Stimulated activated CD4-positive, alpha-beta T cell treated with anti-CD3 and anti-CD28 coated beads, Interleukin-15, amount 100 ng/mL, for 24 hours (primary cell): ENCODE measurements around the gene MED13L.

Source experiments
- DNase-seq: peaks from one replicate; pipeline ENCODE4 v3.0.0-alpha.2; 2020

Gene MED13L

GRCh38 chr12:115957686-115958290 is 319.7 kb downstream of the MED13L start:
- DNase-seq, result no peak

- no peak for DNase-seq
These were observed 320.8 kb downstream of the MED13L start for GRCh38 chr12:115956659-115957058.

DNA sequence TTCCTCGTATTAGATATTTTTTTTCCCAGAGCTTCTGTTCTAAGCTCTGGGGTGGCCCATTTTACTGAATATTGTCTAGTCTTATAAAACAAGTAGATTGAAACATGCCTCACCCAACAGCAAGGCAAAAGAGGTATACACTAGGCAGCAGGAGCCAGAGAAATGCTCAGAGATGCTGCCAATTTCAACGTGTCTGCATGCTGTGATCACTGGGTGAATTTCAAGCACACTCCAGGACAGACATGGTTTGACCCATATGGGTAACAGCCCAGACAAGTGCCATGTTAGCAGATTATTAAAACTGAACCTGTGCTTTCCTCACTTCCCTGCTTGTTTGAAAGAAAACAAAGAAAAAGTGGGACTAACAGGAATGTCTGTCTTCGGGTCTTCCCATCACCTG is 321.3 kb downstream of the MED13L start:
- no peak for DNase-seq

DNA sequence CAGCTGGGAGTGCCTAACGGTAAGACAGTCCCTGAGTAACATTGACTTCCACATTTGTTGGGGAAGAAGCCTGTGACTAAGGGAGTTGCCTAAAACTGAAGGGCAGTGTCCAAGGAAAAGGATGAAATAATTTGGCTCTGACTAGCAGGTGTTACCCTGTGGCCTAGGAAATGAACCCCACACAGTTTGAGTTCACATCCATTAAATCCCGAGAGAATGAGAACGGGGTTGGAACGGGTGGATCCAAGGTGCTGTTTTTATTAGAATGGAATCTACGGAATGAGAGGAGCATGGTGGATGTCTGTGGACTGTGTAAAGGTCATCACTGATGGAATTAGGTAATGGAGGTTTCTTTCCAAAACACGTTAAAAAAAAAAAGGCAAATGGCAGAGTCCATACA is 324.0 kb downstream of the MED13L start:
- DNase-seq, result no peak

- no peak for DNase-seq
These were observed 324.5 kb downstream of the MED13L start for GRCh38 chr12:115953031-115953430.

- DNase-seq, result no peak
These were observed 326.5 kb downstream of the MED13L start for GRCh38 chr12:115950959-115951358.

- DNase-seq, result no peak
These were observed 327.8 kb downstream of the MED13L start for GRCh38 chr12:115949675-115950074.

DNA sequence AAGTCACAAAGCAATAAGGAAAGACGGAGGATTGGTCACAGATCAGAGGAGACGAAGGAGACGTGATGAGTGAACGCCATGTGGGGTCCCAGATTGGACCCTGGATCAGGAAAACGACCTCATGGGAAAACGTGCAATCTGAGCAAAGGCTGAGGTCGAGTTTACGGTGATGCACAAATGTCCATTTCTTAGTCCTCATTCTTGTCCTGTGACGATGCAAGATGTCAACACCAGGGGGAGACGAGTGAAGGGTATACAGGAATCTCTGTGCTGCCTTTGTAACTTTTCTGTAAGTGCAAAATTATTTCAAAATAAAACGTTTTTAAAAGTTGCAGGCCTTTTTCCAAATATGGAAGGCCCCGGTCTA is 329.8 kb downstream of the MED13L start:
- no peak for DNase-seq

DNA sequence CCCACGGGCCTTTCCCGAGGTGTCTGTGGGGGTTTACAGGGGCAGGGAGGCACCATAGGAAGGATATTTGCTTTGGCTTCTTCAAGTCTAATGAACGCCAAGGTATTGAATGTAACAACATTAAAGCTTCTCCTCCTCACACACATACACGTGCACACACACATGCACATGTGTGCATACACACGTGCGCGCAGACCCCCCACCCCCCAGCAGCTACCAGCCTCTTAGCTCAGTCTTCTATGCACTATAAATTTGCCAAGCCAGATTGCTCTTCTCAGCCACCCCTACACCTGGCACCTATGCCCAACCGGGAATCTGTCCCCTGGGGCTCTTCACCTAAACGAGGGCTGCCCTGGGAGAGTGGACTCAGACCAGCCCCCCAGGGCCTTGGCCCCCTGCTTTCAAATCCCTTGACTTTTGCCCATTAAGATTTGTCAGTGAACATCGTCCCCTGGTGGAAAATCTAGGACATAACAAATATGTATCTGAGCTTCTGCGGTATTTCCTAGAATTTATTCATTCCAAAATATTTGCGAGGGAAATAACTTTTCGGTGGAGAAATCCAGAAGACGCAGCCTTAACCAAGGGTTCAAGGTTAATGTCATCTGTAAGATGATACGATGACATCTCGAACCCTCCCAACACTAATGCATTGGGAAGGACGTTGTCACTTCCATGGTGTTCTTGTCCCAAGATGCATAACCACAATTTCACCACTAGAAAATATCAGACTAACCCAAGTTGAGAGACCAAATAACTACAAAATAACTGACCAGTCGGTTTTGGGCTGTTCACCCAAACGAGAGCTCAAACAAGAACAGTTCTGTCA is 330.4 kb downstream of the MED13L start:
- DNase-seq, result no peak

DNA sequence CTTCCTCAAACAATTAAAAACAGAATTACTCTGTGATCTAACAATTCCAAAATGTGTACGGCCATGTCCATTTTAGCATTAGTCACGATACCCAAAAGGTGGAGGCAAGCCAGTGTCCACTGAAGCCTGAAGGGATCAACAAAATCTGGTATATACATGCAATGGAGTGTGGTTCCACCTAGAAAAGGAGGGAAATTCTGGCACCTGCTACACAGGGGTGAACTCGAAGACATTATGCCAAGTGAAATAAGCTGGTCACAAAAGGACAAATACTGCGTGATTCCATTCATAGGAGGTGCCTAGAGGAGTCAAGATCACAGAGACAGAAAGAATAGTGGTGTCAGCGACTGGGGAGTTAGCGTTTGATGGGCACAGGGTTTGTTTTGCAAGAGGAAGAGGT is 331.4 kb downstream of the MED13L start:
- no peak for DNase-seq

- no peak for DNase-seq
These were observed 332.0 kb downstream of the MED13L start for GRCh38 chr12:115945491-115945885.

DNA sequence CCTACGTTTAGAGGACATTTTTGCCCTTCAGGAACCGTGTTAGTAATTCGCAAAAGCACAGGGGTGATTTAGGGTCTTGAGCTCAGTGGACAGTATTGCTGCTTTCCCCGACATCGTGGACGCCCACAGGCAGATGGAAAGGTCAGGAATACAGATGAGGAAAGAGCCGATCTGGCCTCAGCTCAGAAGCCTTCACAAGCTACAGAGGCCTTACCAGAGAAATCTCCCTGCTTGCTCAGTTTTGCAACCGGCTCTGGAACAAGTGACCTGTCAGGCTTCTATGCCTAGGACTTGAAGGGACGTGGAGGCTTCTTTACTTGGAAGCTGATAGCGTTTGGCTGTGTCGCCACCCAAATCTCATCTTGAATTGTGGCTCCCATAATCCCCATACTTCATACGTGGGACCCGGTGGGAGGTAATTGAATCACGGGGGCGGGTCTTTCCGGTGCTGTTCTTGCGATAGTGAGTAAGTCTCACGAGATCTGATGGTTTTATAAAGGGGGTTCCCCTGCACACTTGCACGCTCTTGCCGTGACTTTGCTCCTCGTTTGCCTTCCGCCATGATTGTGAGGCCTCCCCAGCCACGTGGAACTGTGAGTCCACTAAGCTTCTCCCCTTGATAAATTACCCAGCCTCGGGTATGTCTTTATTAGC is 332.5 kb downstream of the MED13L start:
- no peak for DNase-seq

GRCh38 chr12:115944392-115944742 is 333.1 kb downstream of the MED13L start:
- DNase-seq, result no peak

DNA sequence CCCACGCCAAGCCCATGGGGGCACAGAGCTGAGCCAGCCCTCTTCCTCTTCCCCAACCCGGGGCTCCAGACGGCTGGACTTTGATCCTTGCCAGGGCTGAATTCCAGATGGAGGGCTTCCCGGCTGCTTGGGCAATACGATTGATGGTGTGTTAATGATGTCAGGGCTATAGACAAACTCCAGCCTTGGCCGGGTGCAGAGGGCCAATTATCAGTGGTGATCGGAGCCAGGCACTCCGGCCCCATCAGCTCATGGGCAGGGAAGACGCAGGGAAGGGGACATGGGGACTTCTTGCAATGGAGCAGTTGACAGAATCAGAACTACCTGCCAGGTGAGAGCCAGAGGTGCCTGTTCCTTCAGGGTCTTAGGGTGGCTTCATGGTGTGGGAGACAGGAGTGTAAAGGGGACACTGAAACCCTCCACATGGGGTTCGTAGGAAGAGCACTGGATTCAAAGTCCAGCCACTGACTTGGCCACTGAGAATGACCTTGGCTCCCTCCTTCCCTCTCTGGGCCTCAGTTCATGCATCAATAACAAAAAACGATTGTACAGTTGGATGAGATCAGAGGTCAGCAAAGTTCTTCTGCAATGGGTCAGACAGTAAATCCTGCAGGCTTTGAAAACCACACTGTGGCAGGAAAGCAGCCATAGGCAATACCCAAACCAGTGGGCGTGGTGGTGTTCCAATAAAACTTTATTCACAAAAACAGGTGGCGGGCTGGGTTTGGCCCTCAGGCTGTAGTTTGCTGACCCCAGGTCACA is 333.7 kb downstream of the MED13L start:
- no peak for DNase-seq

DNA sequence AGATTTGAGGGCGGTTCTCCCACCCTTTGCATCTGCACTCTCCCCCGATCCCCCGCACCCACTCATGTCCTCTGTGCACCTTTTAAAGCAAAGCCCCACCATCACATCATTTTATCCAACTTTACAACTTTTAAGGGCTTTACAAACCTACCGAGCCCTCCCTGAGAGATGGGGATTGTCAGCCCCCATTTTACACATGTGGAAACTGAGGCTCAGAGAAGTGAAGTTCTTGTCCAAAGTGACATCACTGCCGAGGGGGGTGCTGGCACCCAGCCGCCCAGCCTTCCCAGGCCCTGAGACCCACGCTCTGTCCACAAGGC is 334.2 kb downstream of the MED13L start:
- no peak for DNase-seq

GRCh38 chr12:115942346-115942745 is 335.1 kb downstream of the MED13L start:
- DNase-seq, result no peak

- DNase-seq, result no peak
These were observed 336.1 kb downstream of the MED13L start for GRCh38 chr12:115941362-115941761.

- DNase-seq, result no peak
These were observed 338.6 kb downstream of the MED13L start for GRCh38 chr12:115938794-115939377.

- no peak for DNase-seq
These were observed 340.2 kb downstream of the MED13L start for GRCh38 chr12:115936997-115937916.

- no peak for DNase-seq
These were observed 342.6 kb downstream of the MED13L start for GRCh38 chr12:115934877-115935276.

- no peak for DNase-seq
These were observed 343.4 kb downstream of the MED13L start for GRCh38 chr12:115934046-115934445.

DNA sequence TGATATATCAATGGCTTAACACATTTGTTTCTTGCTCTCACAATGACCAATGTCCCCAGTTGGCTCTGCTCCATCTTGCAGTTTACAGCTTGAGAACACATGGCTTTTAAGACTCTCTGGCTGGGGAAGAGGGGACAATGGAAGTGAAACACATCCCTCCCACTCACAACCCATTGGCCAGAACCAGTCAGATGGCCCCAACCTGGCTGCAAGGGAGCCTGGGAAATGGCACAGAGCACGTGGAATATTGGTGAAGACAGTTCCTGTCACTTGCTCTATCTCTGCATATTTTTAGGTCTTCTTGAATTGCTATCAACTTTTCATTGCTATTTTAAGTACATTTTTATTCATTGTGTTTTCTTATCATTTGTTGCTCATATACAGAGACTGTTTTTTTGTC is 345.4 kb downstream of the MED13L start:
- no peak for DNase-seq
